Peyer's patch (tissue), 4 donors: ENCODE measurements around the gene SCN3B.

Experiments used
- CTCF ChIP-seq, 6 experiments: fragments of 450-650 bp in 4 of 6; fragments of 200-600 bp in 2 of 6; sonication (generic) in 1 of 6; IDR thresholded peaks; one replicate each; pipeline ENCODE4 v1.5.1; 2017 to 2019; ENCODE audit warnings: antibody characterized with exemption in 6 of 6, mild to moderate bottlenecking in 3 of 6, moderate library complexity in 1 of 6
- POLR2A ChIP-seq, 2 donors: fragments of 450-650 bp; IDR thresholded peaks; one replicate each; pipeline ENCODE4 v1.5.1; 2017; ENCODE audit warnings: antibody characterized with exemption in 2 of 2, mild to moderate bottlenecking in 2 of 2, moderate library complexity in 2 of 2

GRCh38 chr11:123580137-123580536, 74.3 kb downstream of the SCN3B start:
- TF ChIP-seq POLR2A (IDR thresholded peaks at IDR 0.05) (no peak), CTCF (IDR thresholded peaks at IDR 0.05) (no peak)
